HCT116 (cell line): ENCODE data around the gene SMURF1. TPM values are rescaled to one million over a fixed set of nuclear protein-coding genes. Genes with fewer than 3 reads are reported as not detected.

ENCODE experiments used
- ATAC-seq: fragments of 200-7000 bp; cut with Tn5 transposase; 2 replicates; pipeline ENCODE4 v1.9.1; 2020; ENCODE audit warnings: mild to moderate bottlenecking, moderate library complexity
- BruUV-seq: library from RNA; stranded (reverse); fragments of 400-500 nt; replicated peaks from 2 replicates; lab custom pipeline; 2021; lab: Mats Ljungman, UMichigan
- CTCF ChIA-PET: fragments of 300-600 bp; sonication (Branson Sonifier 250); formaldehyde crosslinking; loops from one replicate; lab custom pipeline; 2021; ENCODE audit warnings: antibody characterized with exemption; lab: Charles Lee
- POLR2A ChIA-PET: fragments of 300-600, 350-600 bp; sonication (Branson Sonifier 250); formaldehyde crosslinking; loops from one replicate; lab custom pipeline; 2021; ENCODE audit warnings: antibody characterized with exemption; lab: Charles Lee
- RAD21 ChIA-PET, 2 experiments: fragments of 300-600 bp; sonication (Branson Sonifier 250); formaldehyde crosslinking; loops; one replicate each; lab custom pipeline; 2023; ENCODE audit warnings: low total read pairs in 2 of 2; ENCODE audit not compliant: uncharacterized antibody in 2 of 2, unreplicated experiment in 2 of 2, low non-redundant PET in 1 of 2; lab: Charles Lee
- DNase-seq: peaks from one replicate; pipeline ENCODE4 v3.0.0-alpha.2; 2010; ENCODE audit warnings: low read depth, low spot score
- H2AFZ ChIP-seq: fragments of 200-600 bp; shearing (Covaris generic), sonication (generic); 2 replicates; pipeline ENCODE4 v1.6.1; 2017; ENCODE audit warnings: low read depth, mixed run types, mixed read lengths, antibody characterized with exemption, low read length; ENCODE audit not compliant: poor library complexity, severe bottlenecking
- H3K27ac ChIP-seq: 2 replicates; pipeline ENCODE4 v1.5.1; 2012; ENCODE audit warnings: low read depth, low read length
- H3K27me3 ChIP-seq: fragments of 200-600 bp; sonication (generic); 2 replicates; pipeline ENCODE4 v1.6.1; 2016; ENCODE audit warnings: mixed run types, low read length, mixed read lengths; ENCODE audit not compliant: insufficient read depth
- H3K36me3 ChIP-seq, 2 experiments: fragments of 200-500 bp in 1 of 2; fragments of 200-600 bp in 1 of 2; sonication (Bioruptor generic) in 1 of 2; sonication (generic) in 1 of 2; 2 replicates each; pipeline versions ENCODE4 v1.5.1 to v1.6.1; 2014 to 2016; ENCODE audit warnings: low read length in 2 of 2, inconsistent platforms in 1 of 2, mixed read lengths in 1 of 2, mixed run types in 1 of 2; ENCODE audit not compliant: insufficient read depth in 2 of 2, control insufficient read depth in 1 of 2
- H3K4me1 ChIP-seq, 2 experiments: fragments of 200-600 bp in 1 of 2; sonication (generic) in 1 of 2; 2 replicates each; pipeline versions ENCODE4 v1.5.1 to v1.6.1; 2012 to 2017; ENCODE audit warnings: low read length in 2 of 2, inconsistent platforms in 1 of 2, mild to moderate bottlenecking in 1 of 2, mixed read lengths in 1 of 2, mixed run types in 1 of 2, moderate library complexity in 1 of 2; ENCODE audit not compliant: insufficient read depth in 2 of 2, control insufficient read depth in 1 of 2
- H3K4me2 ChIP-seq: fragments of 200-600 bp; sonication (generic); 2 replicates; pipeline ENCODE4 v1.6.1; 2017; ENCODE audit warnings: mixed run types, low read length, mixed read lengths
- H3K4me3 ChIP-seq, 2 experiments: fragments of 200-600 bp in 1 of 2; sonication (generic) in 1 of 2; replicated peaks in 1 of 2; 2 replicates each; pipeline ENCODE4 v1.5.1; 2011 to 2016; ENCODE audit warnings: low read length in 2 of 2, control low read depth in 1 of 2, low read depth in 1 of 2, mild to moderate bottlenecking in 1 of 2, mixed read lengths in 1 of 2, mixed run types in 1 of 2
- H3K79me2 ChIP-seq: fragments of 200-600 bp; sonication (generic); 2 replicates; pipeline ENCODE4 v1.6.1; 2017; ENCODE audit warnings: mild to moderate bottlenecking, mixed run types, low read length, moderate library complexity, mixed read lengths; ENCODE audit not compliant: insufficient read depth
- H3K9ac ChIP-seq: fragments of 200-600 bp; sonication (generic); 2 replicates; pipeline ENCODE4 v1.6.1; 2016; ENCODE audit warnings: low read length, mixed read lengths
- H3K9me2 ChIP-seq: fragments of 200-600 bp; sonication (generic), shearing (Covaris generic); 2 replicates; pipeline ENCODE4 v1.6.1; 2017; ENCODE audit warnings: mixed run types, mild to moderate bottlenecking, moderate library complexity; ENCODE audit not compliant: insufficient read depth
- H3K9me3 ChIP-seq, 2 experiments: fragments of 200-500 bp in 1 of 2; fragments of 200-600 bp in 1 of 2; sonication (Bioruptor generic) in 1 of 2; sonication (generic) in 1 of 2; 2 replicates each; pipeline ENCODE4 v1.6.1; 2014 to 2017; ENCODE audit warnings: low read length in 2 of 2, mixed read lengths in 2 of 2, inconsistent platforms in 1 of 2, low read depth in 1 of 2, mild to moderate bottlenecking in 1 of 2, mixed run types in 1 of 2, moderate library complexity in 1 of 2; ENCODE audit not compliant: control insufficient read depth in 1 of 2, insufficient read depth in 1 of 2
- H4K20me1 ChIP-seq: fragments of 200-600 bp; sonication (generic), shearing (Covaris generic); 2 replicates; pipeline ENCODE4 v1.6.1; 2017; ENCODE audit warnings: mixed run types, mild to moderate bottlenecking, moderate library complexity; ENCODE audit not compliant: insufficient read depth
- ATF3 ChIP-seq: IDR thresholded peaks from 2 replicates; pipeline ENCODE4 v1.6.1; 2012
- EGR1 ChIP-seq: IDR thresholded peaks from 2 replicates; pipeline ENCODE4 v1.6.1; 2012; ENCODE audit warnings: low read depth
- EZH2phosphoT487 ChIP-seq: fragments of 200-600 bp; IDR thresholded peaks from 2 replicates; pipeline ENCODE4 v1.6.1; 2018; ENCODE audit warnings: antibody characterized with exemption, borderline replicate concordance
- FOSL1 ChIP-seq: IDR thresholded peaks from 2 replicates; pipeline ENCODE4 v1.6.1; 2012; ENCODE audit warnings: low read depth
- JUND ChIP-seq: IDR thresholded peaks from 2 replicates; pipeline ENCODE4 v1.6.1; 2012
- MAX ChIP-seq: IDR thresholded peaks from 2 replicates; pipeline ENCODE4 v1.6.1; 2012
- POLR2A ChIP-seq: IDR thresholded peaks from 2 replicates; pipeline ENCODE4 v1.7.0; 2011; ENCODE audit warnings: borderline replicate concordance; ENCODE audit not compliant: insufficient read depth, insufficient read length; ENCODE audit errors: extremely low read depth
- POLR2AphosphoS5 ChIP-seq: IDR thresholded peaks from 2 replicates; pipeline ENCODE4 v1.6.1; 2011; ENCODE audit warnings: mild to moderate bottlenecking, low read depth, low read length, moderate library complexity
- SP1 ChIP-seq: IDR thresholded peaks from 2 replicates; pipeline ENCODE4 v1.6.1; 2012; ENCODE audit warnings: low read depth
- SRF ChIP-seq: IDR thresholded peaks from 2 replicates; pipeline ENCODE4 v1.6.1; 2012; ENCODE audit warnings: low read depth
- TCF7L2 ChIP-seq: IDR thresholded peaks from 2 replicates; pipeline ENCODE4 v1.7.0; 2011; ENCODE audit warnings: borderline replicate concordance, inconsistent platforms; ENCODE audit not compliant: insufficient read depth, insufficient read length; ENCODE audit errors: extremely low read depth
- ZBTB33 ChIP-seq: IDR thresholded peaks from 2 replicates; pipeline ENCODE4 v1.6.1; 2011; ENCODE audit warnings: mild to moderate bottlenecking, low read length, moderate library complexity; ENCODE audit not compliant: insufficient replicate concordance; ENCODE audit errors: extremely low read depth
- ZNF274 ChIP-seq: fragments of 200-500 bp; sonication (Bioruptor generic); IDR thresholded peaks from 2 replicates; pipeline ENCODE4 v1.6.1; 2014; ENCODE audit warnings: mild to moderate bottlenecking, low read depth, low read length, inconsistent platforms
- intact Hi-C: fragments of 100-400 bp; cut with micrococcal nuclease; formaldehyde crosslinking; loops from 2 replicates; pipeline ENCODE4 v1.10.0; 2022
- total RNA-seq: library from RNA; stranded (reverse); gene quantifications from one replicate; pipeline ENCODE4 v1.2.1, GENCODE V29; 2021; ENCODE audit not compliant: unreplicated experiment

The SMURF1 gene
- total RNA-seq, 1 experiment from 2014 or later = 24.6 TPM

- ChIA-PET CTCF (no interaction called here), POLR2A (no interaction called here), RAD21 (no interaction called here)
- H3K36me3 ChIP-seq = no peaks in the 10 kb centered on the region
- no TSS peak for BruUV-seq
- no peak for DNase-seq
- no peak overlapping the region for H3K9ac ChIP-seq
- no peaks in the 10 kb centered on the region for H3K9me3 ChIP-seq
- H3K4me1 ChIP-seq = peaks cover 22 to 66% of the 10 kb centered on the region in 2 experiments
- no peak for ATAC-seq
- H3K4me2 ChIP-seq = peak overlapping the region; percentile 10; the same call in 1 of the 2 replicates
- no peak overlapping the region for H2AFZ ChIP-seq
- no peaks in the 10 kb centered on the region for H3K9me2 ChIP-seq
- H3K27ac ChIP-seq = no peak overlapping the region
- TF ChIP-seq JUND = peak; percentile 15; the same call in 1 of the 2 replicates
- no peak for TF ChIP-seq ZBTB33
- no peak overlapping the region for H3K4me3 ChIP-seq
- peaks cover 97% of the 10 kb centered on the region for H3K79me2 ChIP-seq
- intact Hi-C loops = no loop called here
- H3K27me3 ChIP-seq = no peaks in the 10 kb centered on the region
- no peaks in the 10 kb centered on the region; the same call in 1 of the 2 replicates for H4K20me1 ChIP-seq
Measured at GRCh38 chr7:99106821-99107241, 37.1 kb downstream of the SMURF1 start.

GRCh38 chr7:99106411-99106810, 37.5 kb downstream of the SMURF1 start:
- Histone ChIP-seq H3K36me3 (no peaks in the 10 kb centered on the region), H3K4me3 (no peak overlapping the region), H3K9ac (no peak overlapping the region), H3K9me3 (no peaks in the 10 kb centered on the region), H3K27ac (no peak overlapping the region), H4K20me1 (no peaks in the 10 kb centered on the region; the same call in 1 of the 2 replicates), H3K9me2 (no peaks in the 10 kb centered on the region), H2AFZ (no peak overlapping the region), H3K4me1 (peaks cover 21 to 61% of the 10 kb centered on the region in 2 experiments), H3K27me3 (no peaks in the 10 kb centered on the region), H3K79me2 (peaks cover 97% of the 10 kb centered on the region), H3K4me2 (peak overlapping the region; percentile 10; the same call in 1 of the 2 replicates)
- ATAC-seq = no peak
- ChIA-PET CTCF (no interaction called here), POLR2A (no interaction called here), RAD21 (no interaction called here)
- intact Hi-C loops = no loop called here
- DNase-seq = no peak
- BruUV-seq = no TSS peak
- no peak for TF ChIP-seq ZNF274
- no peak for TF ChIP-seq POLR2A
- TF ChIP-seq EGR1 = no peak
- TF ChIP-seq POLR2AphosphoS5 = no peak
- no peak for TF ChIP-seq MAX
- TF ChIP-seq SRF = no peak
- no peak for TF ChIP-seq SP1
- TF ChIP-seq ATF3 = no peak
- TF ChIP-seq ZBTB33 = no peak
- TF ChIP-seq FOSL1 = no peak
- TF ChIP-seq EZH2phosphoT487 = no peak
- TF ChIP-seq JUND = no peak
- no peak for TF ChIP-seq TCF7L2
